Common myeloid progenitor, CD34-positive (primary cell): ENCODE measurements around the gene LRP6.
A peak's percentile ranks its signal among the peaks of the same experiment; 100 is the strongest.

Experiments used
- CTCF ChIA-PET: fragments of 350-600 bp; sonication (Branson Sonifier 250); formaldehyde crosslinking; loops from one replicate; lab custom pipeline; 2021; ENCODE audit warnings: antibody characterized with exemption; lab: Charles Lee
- POLR2A ChIA-PET: fragments of 350-600 bp; sonication (Branson Sonifier 250); formaldehyde crosslinking; loops from one replicate; lab custom pipeline; 2021; ENCODE audit warnings: antibody characterized with exemption; lab: Charles Lee
- DNase-seq, 3 donors: peaks; one replicate each; pipeline versions ENCODE4 v3.0.0 to v3.0.0-alpha.2; 2013
- H3K27ac ChIP-seq, 2 experiments: 1 replicate in 1 of 2; 2 replicates in 1 of 2; pipeline ENCODE4 v1.7.0; 2013; ENCODE audit warnings: inconsistent platforms in 2 of 2, low read length in 2 of 2, mild to moderate bottlenecking in 2 of 2, low read depth in 1 of 2, moderate library complexity in 1 of 2; ENCODE audit not compliant: severe bottlenecking in 2 of 2, insufficient read depth in 1 of 2, poor library complexity in 1 of 2
- H3K27me3 ChIP-seq, 5 experiments: replicated peaks in 2 of 5; 1 replicate in 3 of 5; 2 replicates in 2 of 5; pipeline versions ENCODE4 v1.6.1 to v1.7.0; 2013; ENCODE audit warnings: low read length in 4 of 5, mild to moderate bottlenecking in 2 of 5, moderate library complexity in 2 of 5, inconsistent platforms in 1 of 5; ENCODE audit not compliant: insufficient read depth in 5 of 5, control insufficient read depth in 4 of 5
- H3K36me3 ChIP-seq, 4 experiments: 1 replicate in 2 of 4; 2 replicates in 2 of 4; pipeline versions ENCODE4 v1.6.1 to v1.7.0; 2013; ENCODE audit warnings: low read length in 3 of 4, control low read depth in 1 of 4, mild to moderate bottlenecking in 1 of 4; ENCODE audit not compliant: control insufficient read depth in 4 of 4, insufficient read depth in 4 of 4
- H3K4me1 ChIP-seq, 4 experiments: 1 replicate in 3 of 4; 2 replicates in 1 of 4; pipeline versions ENCODE4 v1.6.1 to v1.7.1; 2013; ENCODE audit warnings: low read length in 3 of 4, mild to moderate bottlenecking in 3 of 4, control low read depth in 1 of 4, inconsistent platforms in 1 of 4, moderate library complexity in 1 of 4; ENCODE audit not compliant: control insufficient read depth in 4 of 4, insufficient read depth in 4 of 4; ENCODE audit errors: control extremely low read depth in 1 of 4
- H3K4me3 ChIP-seq, 7 experiments: 1 replicate in 4 of 7; 2 replicates in 3 of 7; pipeline versions ENCODE4 v1.5.1 to v1.7.0; 2013; ENCODE audit warnings: mild to moderate bottlenecking in 7 of 7, low read length in 6 of 7, moderate library complexity in 6 of 7, inconsistent platforms in 2 of 7, low read depth in 2 of 7, control low read depth in 1 of 7; ENCODE audit not compliant: insufficient read depth in 4 of 7, control insufficient read depth in 1 of 7; ENCODE audit errors: extremely low read depth in 1 of 7
- H3K9me3 ChIP-seq, 5 experiments: 1 replicate in 4 of 5; 2 replicates in 1 of 5; pipeline versions ENCODE4 v1.6.1 to v1.7.1; 2013; ENCODE audit warnings: low read length in 4 of 5, mild to moderate bottlenecking in 2 of 5, inconsistent platforms in 1 of 5, low read depth in 1 of 5, moderate library complexity in 1 of 5; ENCODE audit not compliant: control insufficient read depth in 4 of 5, insufficient read depth in 2 of 5; ENCODE audit errors: control extremely low read depth in 1 of 5
- WGBS: methylation state at CpG from one replicate; pipeline ENCODE4 v1.1.5; 2013; ENCODE audit not compliant: insufficient coverage; 5-methylcytosine and 5-hydroxymethylcytosine counted together

LRP6 gene

DNA sequence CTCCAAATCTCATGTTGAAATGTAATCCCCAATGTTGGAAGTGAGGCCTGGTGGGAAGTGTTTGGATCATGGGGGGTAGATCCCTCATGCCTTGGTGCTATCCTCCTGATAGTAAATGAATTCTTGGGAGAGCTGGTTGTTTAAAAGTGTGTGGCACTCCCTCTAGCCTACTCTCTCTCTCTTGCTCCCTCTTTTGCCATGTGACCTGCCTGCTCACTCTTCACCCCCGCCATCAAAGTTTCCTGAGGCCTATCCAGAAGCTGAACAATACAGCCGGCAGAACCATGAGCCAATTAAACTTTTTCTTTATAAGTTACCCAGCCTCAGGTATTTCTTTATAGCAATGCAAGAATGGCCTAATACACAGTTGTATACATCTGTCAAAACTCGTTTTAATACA is 133.6 kb downstream of the LRP6 start:
- ChIA-PET CTCF (no interaction called here), POLR2A (no interaction called here)
- Histone ChIP-seq H3K4me3 (no peak overlapping the region), H3K4me1 (peaks cover 0 to 9% (median 2%) of the 10 kb centered on the region in 4 experiments), H3K36me3 (peaks cover 0 to 9% (median 3%) of the 10 kb centered on the region in 4 experiments), H3K27me3 (no peaks in the 10 kb centered on the region), H3K27ac (no peak overlapping the region), H3K9me3 (no peaks in the 10 kb centered on the region)
- WGBS: 100% methylated on average over 1 of the region's 3 CpGs
- no peak for DNase-seq

DNA sequence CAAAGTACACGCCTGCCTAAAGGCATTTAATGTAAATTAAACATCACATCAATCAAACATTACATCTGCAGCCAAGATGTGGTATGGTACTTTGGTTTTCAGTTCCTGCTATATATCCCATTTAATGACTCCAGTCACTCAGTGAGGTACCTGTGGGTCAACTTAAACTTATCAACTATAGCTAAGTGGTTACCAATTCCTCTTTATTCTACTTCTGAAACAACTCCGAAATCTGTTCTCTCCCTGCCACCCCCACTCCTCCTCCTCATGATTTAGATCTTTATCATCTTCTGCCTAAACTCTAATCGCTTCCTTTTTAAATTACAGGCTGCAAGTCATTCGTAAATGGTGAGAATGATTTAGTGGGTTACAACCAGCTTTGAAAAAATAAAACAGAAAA is 138.2 kb downstream of the LRP6 start:
- WGBS: no CpG with 5 or more reads among the region's 4 CpGs
- peaks cover 5 to 16% (median 14%) of the 10 kb centered on the region in 4 experiments for H3K36me3 ChIP-seq
- H3K9me3 ChIP-seq: no peaks in the 10 kb centered on the region
- DNase-seq: peak in 2 of 3 donors; percentile 39 to 59
- no peak overlapping the region for H3K4me3 ChIP-seq
- H3K27me3 ChIP-seq: peaks cover 0 to 6% (median 0%) of the 10 kb centered on the region in 5 experiments
- ChIA-PET CTCF (interaction anchor here (1.1 to 1.8 kb wide), 2 partner anchors 13 to 15 kb away, joined by 3 to 4 read pairs; no protein-coding TSS in a partner anchor), POLR2A (no interaction called here)
- peaks cover 0 to 9% (median 2%) of the 10 kb centered on the region in 4 experiments for H3K4me1 ChIP-seq
- no peak overlapping the region for H3K27ac ChIP-seq

DNA sequence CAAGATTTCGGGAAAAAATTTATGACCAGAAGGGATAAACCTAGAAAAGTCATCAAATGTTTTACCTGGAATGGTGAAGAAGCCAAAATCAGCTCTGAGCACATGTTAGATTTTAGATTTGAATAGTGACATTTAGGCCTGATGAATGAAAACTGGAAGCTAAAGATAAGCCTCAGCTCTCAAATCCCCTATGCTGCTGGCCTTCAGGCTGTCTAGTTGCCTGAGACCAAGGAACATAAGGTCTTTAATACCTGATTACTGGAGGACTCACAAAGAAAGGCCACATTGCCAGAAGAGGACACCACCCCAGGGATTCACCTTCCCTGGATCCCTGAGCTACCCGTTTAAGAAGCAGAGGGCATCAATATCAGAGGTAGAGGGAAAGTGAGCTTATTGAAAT is 139.5 kb downstream of the LRP6 start:
- 95% methylated on average over 2 of the region's 2 CpGs for WGBS
- CTCF ChIA-PET: interaction anchor here (0.9 to 1.8 kb wide), 3 partner anchors 12 to 14 kb away, joined by 3 to 4 read pairs (median 3); no protein-coding TSS in a partner anchor
- POLR2A ChIA-PET: no interaction called here
- Histone ChIP-seq H3K4me3 (no peak overlapping the region), H3K27me3 (peaks cover 0 to 6% (median 0%) of the 10 kb centered on the region in 5 experiments), H3K36me3 (peaks cover 5 to 19% (median 16%) of the 10 kb centered on the region in 4 experiments), H3K4me1 (peaks cover 0 to 9% (median 2%) of the 10 kb centered on the region in 4 experiments), H3K27ac (no peak overlapping the region), H3K9me3 (no peaks in the 10 kb centered on the region)
- no peak for DNase-seq

DNA sequence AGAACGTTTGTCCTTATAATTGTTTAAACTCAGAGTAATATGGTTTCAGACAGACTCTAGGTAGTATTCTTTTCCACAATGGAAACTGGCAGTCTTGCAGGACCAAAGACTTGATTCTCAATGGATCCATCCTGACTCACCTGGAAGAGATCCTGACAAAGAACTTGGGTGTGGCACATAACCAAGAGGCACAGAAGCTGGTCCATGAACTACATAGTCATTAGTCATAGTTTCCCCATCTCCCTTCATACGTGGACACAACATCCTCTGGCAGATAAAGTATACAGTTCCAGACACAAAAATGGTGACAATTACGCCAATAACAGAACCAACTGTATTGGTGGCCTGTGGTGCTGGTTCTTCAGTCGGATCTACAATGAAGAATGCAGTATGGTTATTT is 140.3 kb downstream of the LRP6 start:
- DNase-seq: no peak
- CTCF ChIA-PET: interaction anchor here (1.1 to 1.3 kb wide), 2 partner anchors 13 to 201 kb away, joined by 3 read pairs; no protein-coding TSS in a partner anchor

DNA sequence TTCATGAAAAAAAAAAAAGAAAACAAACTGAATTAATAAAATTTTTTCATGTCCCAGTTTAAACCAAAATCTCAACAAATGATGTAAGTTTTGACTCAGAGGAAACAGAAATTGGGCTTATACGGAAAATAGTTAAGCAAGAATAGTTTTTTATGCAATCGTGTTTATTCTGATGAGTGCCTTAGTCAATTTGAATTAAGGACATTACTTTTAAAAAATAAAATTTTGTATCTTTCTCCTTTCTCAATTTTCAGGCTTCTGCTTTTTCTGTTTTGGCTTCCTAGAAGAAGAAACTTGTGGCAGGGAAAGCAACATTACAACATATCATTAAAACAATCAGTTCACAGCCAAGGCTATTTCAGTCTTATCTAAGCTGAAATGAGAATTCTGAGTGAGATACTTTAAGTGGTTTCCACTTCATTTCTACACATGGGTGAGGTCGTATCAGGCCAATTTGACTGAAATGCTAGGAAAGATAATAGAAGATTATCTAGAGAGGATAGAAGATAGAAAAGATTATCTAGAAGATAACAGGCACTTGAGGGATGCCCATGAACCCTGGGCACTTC is 143.7 kb downstream of the LRP6 start:
- WGBS: 100% methylated on average over 1 of the region's 3 CpGs
- H3K27me3 ChIP-seq: peaks cover 0 to 6% (median 0%) of the 10 kb centered on the region in 5 experiments
- H3K36me3 ChIP-seq: peaks cover 5 to 21% (median 18%) of the 10 kb centered on the region in 4 experiments
- no peak for DNase-seq
- ChIA-PET POLR2A (no interaction called here), CTCF (no interaction called here)
- H3K9me3 ChIP-seq: no peaks in the 10 kb centered on the region
- no peaks in the 10 kb centered on the region for H3K4me1 ChIP-seq
- H3K27ac ChIP-seq: no peak overlapping the region
- no peak overlapping the region for H3K4me3 ChIP-seq

More for the DNA sequence above, 140.3 kb downstream of the LRP6 start:
- Histone ChIP-seq H3K27me3 (peaks cover 0 to 6% (median 0%) of the 10 kb centered on the region in 5 experiments), H3K27ac (no peak overlapping the region), H3K4me3 (no peak overlapping the region), H3K4me1 (peaks cover 0 to 9% (median 2%) of the 10 kb centered on the region in 4 experiments), H3K9me3 (no peaks in the 10 kb centered on the region), H3K36me3 (peaks cover 5 to 19% (median 14%) of the 10 kb centered on the region in 4 experiments)
- POLR2A ChIA-PET: no interaction called here
- WGBS: no CpG with 5 or more reads among the region's 4 CpGs

DNA sequence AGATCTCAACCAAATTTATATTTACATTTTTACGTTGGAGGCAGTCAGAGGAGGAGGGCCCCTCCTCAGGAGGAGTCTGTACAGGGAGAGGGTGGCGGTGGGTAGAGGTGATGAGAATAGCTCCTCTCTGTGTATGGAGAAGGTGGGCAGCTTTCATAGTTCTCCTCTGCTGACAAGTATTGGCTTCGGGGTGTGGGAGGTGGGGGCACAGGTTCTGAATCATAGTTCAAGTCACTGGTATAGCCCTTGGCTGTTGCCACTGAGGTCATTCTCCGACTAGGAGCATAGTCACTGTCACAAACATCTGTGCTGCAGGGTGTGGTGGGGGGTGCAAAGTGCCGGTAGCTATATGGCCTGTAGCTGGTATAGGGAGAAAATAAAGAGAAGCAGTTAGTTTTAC is 145.8 kb downstream of the LRP6 start:
- CTCF ChIA-PET: no interaction called here
- H3K27me3 ChIP-seq: peaks cover 0 to 2% (median 0%) of the 10 kb centered on the region in 5 experiments
- DNase-seq: no peak
- H3K4me3 ChIP-seq: no peak overlapping the region
- WGBS: 100% methylated on average over 2 of the region's 5 CpGs
- POLR2A ChIA-PET: interaction anchor here (0.6 kb wide), 1 partner anchor 18 kb away, joined by 3 read pairs; no protein-coding TSS in a partner anchor
- no peaks in the 10 kb centered on the region for H3K4me1 ChIP-seq
- H3K9me3 ChIP-seq: no peaks in the 10 kb centered on the region
- no peak overlapping the region for H3K27ac ChIP-seq
- H3K36me3 ChIP-seq: peaks cover 5 to 18% (median 14%) of the 10 kb centered on the region in 4 experiments

DNA sequence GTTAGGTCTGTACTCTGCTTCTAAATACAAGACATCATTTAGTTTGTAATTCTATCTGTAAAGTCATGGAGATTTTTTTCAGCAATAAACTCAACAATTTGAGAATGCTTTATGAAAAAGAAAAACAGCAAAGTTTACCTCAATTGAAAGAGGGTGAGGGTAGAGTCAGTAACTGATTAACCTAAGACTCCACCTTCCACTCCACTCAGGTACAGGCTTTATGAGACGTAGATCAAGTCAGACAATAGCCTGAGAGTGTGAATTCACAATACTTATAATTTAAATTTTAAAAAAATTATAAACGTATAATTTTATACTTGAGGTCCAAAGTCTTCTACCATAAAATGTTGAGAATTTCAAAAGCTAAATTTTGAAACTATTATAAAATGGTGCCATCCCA is 150.2 kb downstream of the LRP6 start:
- Histone ChIP-seq H3K9me3 (no peaks in the 10 kb centered on the region), H3K27me3 (no peaks in the 10 kb centered on the region), H3K27ac (no peak overlapping the region), H3K4me1 (no peaks in the 10 kb centered on the region), H3K4me3 (no peak overlapping the region), H3K36me3 (peaks cover 0 to 7% (median 4%) of the 10 kb centered on the region in 4 experiments)
- no peak for DNase-seq
- POLR2A ChIA-PET: no interaction called here
- CTCF ChIA-PET: no interaction called here
- WGBS: no CpG with 5 or more reads among the region's 2 CpGs
